Peyer's patch (tissue), 4 donors: ENCODE measurements around the gene UGT1A7.

Experiments used
- CTCF ChIP-seq, 6 experiments: fragments of 450-650 bp in 4 of 6; fragments of 200-600 bp in 2 of 6; sonication (generic) in 1 of 6; IDR thresholded peaks; one replicate each; pipeline ENCODE4 v1.5.1; 2017 to 2019; ENCODE audit warnings: antibody characterized with exemption in 6 of 6, mild to moderate bottlenecking in 3 of 6, moderate library complexity in 1 of 6
- POLR2A ChIP-seq, 2 donors: fragments of 450-650 bp; IDR thresholded peaks; one replicate each; pipeline ENCODE4 v1.5.1; 2017; ENCODE audit warnings: antibody characterized with exemption in 2 of 2, mild to moderate bottlenecking in 2 of 2, moderate library complexity in 2 of 2

GRCh38 chr2:233815861-233816260 is 134.2 kb downstream of the UGT1A7 start:
- no peak for TF ChIP-seq POLR2A (IDR thresholded peaks at IDR 0.05)
- TF ChIP-seq CTCF (IDR thresholded peaks at IDR 0.05): no peak
